GM18498 (cell line): ENCODE data around the gene CARM1.
"Not testable (repeated sequence)": the region's sequence is repeated elsewhere in the genome, so short reads cannot be mapped to it uniquely, and the experiment has no call there.

Source experiments
- ATAC-seq: cut with Tn5 transposase; IDR thresholded peaks from one replicate; pipeline ENCODE4 v1.9.1; 2021; ENCODE audit warnings: mild to moderate bottlenecking, moderate library complexity; ENCODE audit not compliant: unreplicated experiment

The CARM1 gene

DNA sequence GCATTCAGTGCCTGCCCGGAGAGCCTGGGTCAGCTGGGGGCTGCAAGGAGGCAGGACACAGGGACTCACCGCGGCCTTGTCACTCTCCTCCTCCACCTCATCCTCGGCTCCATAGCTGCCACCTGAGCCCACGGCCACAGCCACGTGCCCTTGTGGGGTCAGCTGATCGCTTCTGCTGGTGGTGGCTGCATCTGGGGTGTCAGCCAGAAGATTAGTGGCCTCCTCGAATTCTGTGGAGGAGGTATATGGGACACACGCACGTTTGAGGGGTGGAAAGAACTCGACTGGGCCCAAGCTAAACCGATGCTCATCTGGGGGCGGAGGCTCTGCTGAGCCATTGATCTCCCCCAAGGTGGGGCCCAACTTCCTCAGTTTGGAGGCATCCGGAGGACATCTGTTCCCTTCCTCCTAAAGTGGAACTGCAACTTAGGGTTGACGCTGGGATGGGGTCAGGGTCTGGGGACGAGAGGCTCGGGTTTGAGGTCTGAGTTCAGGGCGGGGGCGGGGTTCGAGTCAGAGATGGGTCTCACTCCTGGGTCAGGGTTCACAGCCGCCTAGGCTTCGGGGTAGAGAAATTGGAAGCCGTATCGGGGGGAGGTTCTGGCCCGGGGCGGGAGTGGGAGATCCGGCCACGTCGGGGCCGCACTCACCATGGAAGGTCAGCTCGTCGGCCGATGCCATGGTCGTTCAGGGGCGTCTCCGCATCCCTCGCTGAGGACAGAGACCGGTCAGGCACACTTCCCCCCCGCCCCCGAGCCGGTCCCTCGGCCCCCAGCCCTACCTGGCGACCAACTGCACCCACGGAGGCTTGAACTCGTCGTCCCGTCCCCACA lies 56.6 kb downstream of the CARM1 start:
- ATAC-seq: no peak

DNA sequence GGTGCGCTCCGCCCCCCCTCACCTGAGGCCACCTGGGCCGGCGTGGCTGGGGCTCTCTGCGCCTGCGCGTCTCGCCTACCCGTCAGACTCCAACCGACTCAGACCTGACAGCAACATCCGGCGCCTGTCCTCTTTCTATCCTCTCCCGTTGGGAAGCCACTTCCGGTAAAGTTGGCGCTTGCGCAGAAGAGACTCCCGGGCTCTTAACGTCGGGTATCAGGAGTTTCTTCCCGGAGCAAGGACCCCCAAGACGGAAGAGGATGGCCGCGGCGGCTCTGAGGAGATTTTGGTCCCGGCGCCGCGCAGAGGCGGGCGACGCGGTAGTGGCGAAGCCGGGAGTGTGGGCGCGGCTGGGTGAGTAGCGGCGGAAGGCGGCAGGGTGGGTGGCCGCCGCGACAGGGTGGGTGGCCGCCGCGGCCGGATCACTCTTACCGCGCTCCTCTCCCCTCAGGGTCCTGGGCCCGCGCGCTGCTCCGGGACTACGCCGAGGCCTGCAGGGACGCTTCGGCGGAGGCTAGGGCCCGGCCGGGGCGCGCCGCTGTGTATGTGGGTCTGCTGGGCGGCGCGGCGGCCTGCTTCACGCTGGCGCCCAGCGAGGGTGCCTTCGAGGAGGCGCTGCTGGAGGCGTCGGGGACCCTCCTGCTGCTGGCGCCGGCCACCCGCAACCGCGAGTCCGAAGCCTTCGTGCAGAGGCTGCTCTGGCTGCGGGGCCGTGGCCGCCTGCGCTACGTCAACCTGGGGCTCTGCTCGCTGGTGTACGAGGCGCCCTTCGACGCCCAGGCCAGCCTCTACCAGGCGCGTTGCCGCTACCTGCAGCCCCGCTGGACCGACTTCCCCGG lies 57.4 kb downstream of the CARM1 start, which contains the start of the genes TIMM29 and YIPF2:
TSS of gene TIMM29 (plus strand) at position 249 of the 839 bp plus-strand sequence. CDS start at position 261, 12 bp downstream.
TSS of gene YIPF2 (minus strand) at position 77 of the 839 bp plus-strand sequence. CDS start 229 bp downstream, outside the sequence.
- peak; percentile 76 for ATAC-seq

DNA sequence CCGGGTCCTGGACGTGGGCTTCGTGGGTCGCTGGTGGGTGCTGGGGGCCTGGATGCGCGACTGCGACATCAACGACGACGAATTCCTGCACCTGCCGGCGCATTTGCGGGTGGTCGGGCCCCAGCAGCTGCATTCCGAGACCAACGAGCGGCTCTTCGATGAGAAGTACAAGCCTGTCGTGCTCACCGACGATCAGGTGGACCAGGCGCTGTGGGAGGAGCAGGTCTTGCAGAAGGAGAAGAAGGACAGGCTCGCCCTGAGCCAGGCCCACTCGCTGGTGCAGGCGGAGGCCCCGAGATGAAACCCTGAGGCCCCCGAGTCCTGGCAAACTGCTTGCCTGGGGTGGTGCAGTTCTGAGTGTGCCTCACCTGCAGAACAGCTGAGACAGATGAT lies 58.0 kb downstream of the CARM1 start:
- no peak for ATAC-seq

DNA sequence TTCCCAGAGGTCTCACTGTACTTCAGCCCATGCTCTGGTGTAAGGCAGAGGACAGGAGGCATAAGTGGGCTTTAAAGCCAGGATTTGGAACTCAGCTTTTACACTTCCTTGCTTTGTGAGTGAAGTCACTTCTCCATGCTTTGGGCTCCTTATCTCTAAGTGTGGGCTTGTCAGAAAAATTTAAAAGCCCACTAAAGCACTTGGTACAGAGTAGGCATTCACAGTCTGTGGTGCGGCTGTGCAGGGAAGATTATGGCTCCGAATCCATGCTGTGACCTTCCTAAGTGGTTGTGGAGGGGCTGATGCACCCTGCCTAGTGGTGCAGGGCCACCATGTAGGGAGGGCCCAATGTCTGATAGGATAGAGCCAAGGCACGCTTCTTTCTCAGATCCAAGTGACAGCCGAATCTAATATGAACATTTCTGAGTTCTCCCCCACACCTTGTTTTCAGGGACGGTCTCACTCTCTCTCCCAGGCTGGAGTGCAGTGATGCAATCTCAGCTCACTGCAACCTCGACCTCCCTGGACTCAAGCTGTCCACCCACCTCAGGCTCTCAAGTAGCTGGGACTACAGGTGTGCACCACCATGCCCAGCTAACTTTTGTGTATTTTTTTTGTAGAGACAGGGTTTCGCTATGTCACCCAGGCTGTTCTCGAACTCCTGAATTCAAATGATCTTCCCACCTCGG lies 64.2 kb downstream of the CARM1 start:
- no peak for ATAC-seq

DNA sequence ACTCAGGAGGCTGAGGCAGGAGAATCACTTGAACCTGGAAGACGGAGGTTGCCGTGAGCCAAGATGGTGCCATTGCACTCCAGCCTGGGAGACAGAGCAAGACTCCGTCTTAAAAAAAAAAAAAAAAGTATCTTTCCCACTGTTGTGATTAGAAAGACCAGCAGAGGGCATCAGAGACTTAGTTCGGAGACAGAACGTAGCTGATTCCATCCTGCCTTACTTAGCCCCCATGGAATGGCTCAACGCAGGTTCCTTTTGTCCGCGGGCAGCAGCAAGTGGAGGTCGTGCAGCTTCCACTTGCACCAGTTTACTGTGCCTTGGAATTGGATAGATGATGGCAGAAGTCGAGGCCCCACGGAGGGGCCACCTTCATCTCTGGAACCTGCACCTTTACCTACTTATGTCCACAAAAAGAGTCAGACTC lies 65.3 kb downstream of the CARM1 start:
- ATAC-seq: no peak

DNA sequence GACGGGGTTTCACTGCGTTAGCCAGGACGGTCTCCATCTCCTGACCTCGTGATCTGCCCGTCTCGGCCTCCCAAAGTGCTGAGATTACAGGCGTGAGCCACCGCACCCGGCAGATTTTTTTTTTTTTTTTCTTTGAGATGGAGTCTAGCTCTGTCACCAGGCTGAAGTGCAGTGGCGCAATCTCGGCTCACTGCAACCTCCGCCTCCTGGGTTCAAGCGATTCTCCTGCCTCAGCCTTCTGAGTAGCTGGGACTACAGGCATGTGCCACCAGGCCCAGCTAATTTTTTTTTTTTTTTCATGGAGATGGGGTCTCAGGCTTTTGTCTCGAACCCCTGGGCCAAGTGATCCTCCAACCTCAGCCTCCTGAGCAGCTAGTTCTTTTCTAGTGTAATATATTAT lies 70.3 kb downstream of the CARM1 start:
- ATAC-seq: not testable (repeated sequence)

DNA sequence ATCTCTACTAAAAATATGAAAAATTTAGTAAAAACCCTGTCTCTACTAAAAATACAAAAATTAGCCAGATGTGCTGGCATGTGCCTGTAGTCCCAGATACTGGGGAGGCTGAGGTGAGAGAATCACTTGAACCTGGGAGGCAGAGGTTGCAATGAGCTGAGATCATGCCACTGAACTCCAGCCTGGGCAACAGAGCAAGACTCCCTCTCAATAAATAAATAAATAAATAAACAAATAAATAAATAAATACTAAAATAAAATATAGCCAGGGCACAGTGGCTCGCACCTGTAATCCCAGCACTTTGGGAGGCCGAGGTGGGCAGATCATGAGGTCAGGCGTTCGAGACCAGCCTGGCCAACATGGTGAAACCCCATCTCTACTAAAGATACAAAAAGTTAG lies 72.1 kb downstream of the CARM1 start:
- not testable (repeated sequence) for ATAC-seq

DNA sequence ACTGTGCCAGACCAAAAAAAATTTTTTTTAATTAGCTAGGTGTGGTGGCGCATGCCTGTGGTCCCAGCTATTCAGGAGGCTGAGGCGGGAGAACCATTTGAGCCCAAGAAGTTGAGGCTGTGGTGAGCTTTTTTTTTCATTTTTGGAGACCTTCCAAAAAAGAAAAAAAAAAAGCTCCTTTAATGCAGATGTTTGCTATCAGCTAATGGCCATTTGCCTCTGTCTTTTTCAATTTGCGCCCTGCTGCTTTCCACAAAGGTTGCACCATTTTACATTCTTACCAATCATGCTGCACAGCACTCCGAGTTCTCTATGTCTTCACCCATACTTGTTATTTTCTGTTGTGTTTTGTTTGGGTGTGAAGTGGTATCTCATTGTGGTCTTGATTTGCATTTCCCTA lies 73.9 kb downstream of the CARM1 start:
- ATAC-seq: no peak

DNA sequence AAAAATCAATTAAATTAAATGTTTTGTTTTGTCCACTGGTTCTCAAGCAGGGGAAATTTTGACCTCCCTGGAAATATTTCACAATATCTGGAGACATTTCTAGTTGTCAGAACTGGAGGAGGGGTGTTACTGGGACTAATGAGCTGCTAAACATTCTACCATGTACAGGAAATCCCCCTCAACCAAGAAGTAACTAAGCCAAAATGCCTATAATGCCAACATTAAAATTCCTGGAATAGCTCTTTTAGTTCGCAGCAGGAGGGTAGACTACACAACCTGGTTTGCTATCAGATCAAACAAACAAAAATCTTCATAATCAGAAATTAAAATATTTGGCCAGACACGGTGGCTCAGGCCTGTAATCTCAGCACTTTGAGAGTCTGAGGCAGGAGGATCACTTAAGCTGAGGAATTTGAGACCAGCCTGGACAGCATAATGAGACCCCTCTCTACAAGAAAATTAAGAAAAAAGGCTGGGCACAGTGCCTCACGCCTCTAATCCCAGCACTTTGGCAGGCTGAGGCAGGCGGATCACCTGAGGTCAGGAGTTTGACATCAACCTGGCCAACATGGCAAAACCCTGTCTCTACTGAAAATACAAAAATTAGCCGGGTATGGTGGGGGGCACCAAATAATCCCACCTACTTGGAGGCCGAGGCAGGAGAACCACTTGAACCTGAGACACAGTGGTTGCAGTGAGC lies 75.8 kb downstream of the CARM1 start:
- no peak for ATAC-seq

DNA sequence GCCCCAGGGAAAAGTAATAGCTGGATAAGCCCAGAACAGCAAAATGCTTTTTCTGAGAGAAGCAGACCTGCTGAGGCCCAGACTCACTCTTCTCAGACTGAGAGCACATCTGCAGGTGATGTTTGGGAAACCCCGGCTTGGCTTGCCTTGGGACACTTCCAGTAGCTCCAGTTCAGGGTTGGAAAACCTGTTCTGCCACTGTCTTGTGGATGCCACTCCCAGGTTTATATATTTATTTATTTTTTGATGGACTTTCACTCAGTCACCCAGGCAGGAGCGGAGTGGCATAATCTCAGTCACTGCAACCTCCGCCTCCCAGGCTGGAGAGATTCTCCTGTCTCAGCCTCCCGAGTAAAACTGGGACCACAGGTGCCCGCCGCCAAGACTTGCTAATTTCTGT lies 81.5 kb downstream of the CARM1 start:
- no peak for ATAC-seq

DNA sequence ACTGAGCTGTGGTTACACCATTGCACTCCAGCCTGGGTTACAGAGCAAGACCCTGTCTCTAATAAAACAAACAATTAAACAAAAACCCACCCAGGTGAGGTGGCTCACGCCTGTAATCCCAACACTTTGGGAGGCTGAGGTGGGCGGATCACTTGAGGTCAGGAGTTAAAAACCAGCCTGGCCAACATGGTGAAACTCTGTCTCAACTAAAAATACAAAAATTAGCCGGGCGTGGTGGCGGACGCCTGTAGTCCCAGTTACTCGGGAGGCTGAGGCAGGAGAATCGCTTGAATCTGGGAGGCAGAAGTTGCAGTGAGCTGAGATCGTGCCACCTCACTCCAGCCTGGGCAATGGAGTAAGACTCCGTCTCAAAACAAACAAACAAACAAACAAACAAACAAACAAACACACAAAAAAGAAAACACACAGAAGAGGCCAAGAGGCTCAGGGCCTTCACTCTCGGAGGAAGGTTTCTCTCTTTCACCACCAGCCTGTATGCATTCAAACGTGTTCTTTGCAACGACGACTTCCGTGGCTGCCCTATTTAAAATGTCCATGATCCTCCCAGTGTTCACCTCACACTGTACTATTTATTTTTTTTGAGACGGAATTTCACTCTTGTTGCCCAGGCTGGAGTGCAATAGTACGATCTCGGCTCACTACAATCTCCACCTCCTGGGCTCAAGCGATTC lies 88.1 kb downstream of the CARM1 start:
- not testable (repeated sequence) for ATAC-seq

DNA sequence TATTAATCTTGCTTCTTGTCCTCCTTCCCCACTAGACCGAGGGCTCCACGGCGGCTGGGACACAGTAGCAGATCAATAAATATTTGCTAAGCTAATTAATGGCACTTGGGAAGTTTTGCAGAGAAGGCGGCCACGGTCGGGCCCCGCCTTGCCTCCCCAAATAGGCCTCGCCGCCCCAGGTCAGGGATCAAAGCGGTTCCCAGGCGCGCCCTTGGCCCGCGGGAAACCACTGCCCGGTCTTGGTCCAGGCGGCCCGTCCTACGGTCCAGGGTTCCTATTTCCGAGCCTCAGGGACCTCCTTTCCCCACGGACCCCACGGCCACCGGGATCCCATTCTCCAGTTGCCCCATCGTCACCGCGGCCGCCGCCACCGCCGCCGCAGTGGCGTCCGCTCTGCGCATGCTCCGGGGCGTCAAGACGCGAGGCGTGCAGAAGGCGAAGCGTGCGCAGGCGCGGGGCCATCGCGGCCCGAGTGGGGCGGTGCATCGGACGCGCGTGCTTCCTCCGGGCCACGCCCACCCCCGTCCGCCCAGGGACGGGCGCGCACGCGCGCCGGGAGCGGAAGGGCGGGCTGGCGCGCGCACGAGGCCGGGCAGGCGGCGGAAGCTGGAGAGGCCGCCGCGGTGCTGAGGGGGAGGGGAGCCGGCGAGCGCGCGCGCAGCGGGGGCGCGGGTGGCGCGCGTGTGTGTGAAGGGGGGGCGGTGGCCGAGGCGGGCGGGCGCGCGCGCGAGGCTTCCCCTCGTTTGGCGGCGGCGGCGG lies 89.1 kb downstream of the CARM1 start, which contains the start of gene SMARCA4:
TSS of gene SMARCA4 (plus strand) at position 717 of the 759 bp plus-strand sequence. CDS start 23,122 bp downstream, outside the sequence.
- peak; percentile 79 for ATAC-seq

DNA sequence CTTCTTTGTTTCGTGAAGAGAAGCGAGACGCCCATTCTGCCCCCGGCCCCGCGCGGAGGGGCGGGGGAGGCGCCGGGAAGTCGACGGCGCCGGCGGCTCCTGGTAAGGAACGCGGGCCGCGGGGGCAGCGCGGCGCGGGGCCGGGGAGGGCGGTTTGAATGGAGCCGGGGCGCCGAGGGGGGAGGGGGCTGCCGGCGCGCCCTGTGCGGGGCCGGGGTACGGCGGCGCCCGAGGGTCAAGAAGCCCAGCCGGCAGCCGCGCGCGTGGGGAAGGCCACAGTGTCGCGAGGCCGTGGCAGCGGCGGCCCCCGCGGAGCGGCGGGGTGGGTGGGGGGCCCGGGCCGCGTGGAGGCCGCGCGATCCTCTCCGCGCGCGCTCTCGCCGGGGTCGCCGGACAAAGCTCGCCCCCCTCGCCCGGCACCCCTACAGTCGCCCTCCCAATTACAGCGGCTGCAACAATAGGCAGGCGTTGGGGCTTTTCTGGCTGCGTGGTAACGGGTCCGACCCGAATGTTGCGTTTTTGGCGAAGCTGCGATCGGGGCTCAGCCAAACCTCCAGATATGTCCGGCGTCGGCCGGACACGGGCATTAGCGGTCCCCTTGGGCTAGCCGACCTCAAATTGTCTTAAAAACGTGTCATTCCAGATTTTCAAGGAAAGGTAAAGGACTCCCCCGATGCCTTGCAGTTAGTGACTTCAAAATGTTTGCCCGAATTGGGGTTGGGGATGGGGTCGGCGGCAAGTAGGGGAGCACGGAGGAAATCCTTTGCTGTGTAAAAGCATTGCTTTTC lies 89.9 kb downstream of the CARM1 start:
- ATAC-seq: peak; percentile 47

DNA sequence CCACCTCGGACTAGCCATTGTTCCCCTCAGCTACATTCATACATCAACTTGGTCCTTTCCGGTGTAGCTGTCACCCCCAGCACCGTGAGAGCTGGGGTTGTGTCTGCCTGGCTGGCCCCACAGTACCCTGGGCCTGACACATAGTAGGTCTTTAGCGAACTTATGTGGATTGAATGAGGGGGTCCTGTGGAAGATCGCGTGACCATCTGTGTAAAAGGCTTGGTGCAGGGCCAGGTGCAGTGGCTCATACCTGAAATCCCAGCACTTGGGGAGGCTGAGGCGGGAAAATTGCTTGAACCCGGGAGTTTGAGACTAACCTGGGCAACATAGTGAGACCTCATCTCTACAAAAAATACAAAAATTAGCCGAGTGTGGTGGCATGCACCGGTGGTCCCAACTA lies 91.5 kb downstream of the CARM1 start:
- ATAC-seq: no peak

DNA sequence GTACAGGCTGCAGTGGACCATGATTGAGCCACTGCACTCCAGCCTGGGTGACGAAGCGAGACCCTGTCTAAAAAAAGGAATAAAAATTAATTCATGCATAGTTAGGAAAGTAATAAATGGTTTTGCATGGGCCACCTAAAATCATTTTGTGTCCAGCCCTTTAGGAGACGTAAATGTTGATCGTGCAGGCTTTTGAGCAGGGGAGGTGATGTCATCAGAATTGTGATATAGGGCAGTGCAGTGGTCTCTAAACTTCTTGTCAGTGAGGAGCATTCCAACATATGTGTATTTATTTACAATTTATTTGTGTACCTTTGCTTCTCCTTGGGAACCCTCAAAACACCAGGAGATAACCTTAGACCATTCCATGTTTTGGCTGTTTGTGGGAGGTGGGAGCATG lies 92.5 kb downstream of the CARM1 start:
- ATAC-seq: no peak

DNA sequence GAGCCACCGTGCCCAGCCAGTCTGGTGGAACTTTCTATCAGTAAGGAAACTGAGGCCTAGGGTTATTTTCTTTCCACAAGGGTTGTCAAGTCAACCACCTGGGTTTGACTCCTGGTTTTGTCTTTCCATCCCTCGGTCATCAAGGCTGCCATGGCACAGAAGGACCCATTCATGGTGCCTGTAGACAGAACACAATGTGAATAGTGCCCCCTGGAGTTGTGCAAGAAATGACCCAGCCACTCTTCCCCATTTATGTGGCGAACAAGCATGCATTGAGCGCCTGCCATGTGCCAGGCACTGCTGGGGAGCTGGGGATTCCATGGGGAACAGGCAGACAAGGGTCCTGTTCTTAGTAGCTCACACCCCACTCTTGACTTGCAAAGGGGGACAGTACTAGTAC lies 93.5 kb downstream of the CARM1 start:
- no peak for ATAC-seq

DNA sequence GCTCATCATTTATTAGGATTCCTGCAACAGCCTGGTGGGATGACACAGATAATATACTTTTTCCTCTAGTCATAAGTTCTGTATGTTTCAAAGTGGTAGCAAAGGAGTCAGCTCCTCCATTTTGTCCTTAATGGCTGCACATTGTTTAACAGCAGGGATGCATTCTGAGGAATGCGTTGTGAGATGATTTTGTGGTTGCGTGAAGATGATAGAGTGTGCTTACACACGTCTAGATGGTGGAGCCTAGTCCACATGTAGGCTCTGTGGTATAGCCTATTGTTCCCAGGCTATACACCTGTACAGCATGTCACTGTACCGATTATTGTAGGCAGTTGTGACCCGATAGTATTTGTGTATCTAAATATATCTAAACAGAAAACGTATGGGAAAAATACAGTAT lies 94.0 kb downstream of the CARM1 start:
- ATAC-seq: no peak

DNA sequence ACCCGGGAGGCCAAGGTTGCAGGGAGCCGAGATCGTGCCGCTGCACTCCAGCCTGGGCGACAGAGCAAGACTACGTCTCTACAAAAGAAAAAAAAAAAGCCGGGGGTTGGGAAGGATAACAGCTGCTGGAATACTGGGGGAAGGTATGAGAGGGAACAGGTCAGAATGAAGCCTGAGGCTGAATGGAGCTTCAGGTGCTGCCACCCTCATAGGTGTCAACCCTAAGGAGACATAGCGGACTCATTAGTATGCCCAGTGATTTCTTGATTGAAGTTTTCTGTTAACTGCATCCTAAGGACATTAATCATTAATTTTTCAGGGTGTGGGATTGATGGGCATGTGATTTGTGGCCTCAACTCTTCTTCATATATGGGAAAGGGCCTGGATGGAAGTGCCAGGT lies 95.5 kb downstream of the CARM1 start:
- ATAC-seq: no peak
